GM23248 (cell line): ENCODE data around the gene NEDD4L. TPM values are rescaled to one million over a fixed set of nuclear protein-coding genes. Genes with fewer than 3 reads are reported as not detected.
A peak's percentile ranks its signal among the peaks of the same experiment; 100 is the strongest.

Experiments used
- DNase-seq: peaks from one replicate; pipeline ENCODE4 v3.0.0-alpha.2; 2015
- H2AFZ ChIP-seq: fragments of 200-600 bp; sonication (generic); 2 replicates; pipeline ENCODE4 v1.6.1; 2016; ENCODE audit warnings: antibody characterized with exemption
- H3F3A ChIP-seq: fragments of 200-600 bp; sonication (generic); 2 replicates; pipeline ENCODE4 v1.6.1; 2016; ENCODE audit warnings: mild to moderate bottlenecking, antibody characterized with exemption, mixed run types; ENCODE audit not compliant: insufficient read depth
- H3K27ac ChIP-seq: fragments of 200-600 bp; sonication (generic); 2 replicates; pipeline ENCODE4 v1.5.1; 2016; ENCODE audit warnings: mild to moderate bottlenecking
- H3K27me3 ChIP-seq: fragments of 200-600 bp; sonication (generic); replicated peaks from 2 replicates; pipeline ENCODE4 v1.6.1; 2016; ENCODE audit warnings: mild to moderate bottlenecking; ENCODE audit not compliant: insufficient read depth
- H3K36me3 ChIP-seq: fragments of 200-600 bp; sonication (generic); 2 replicates; pipeline ENCODE4 v1.6.1; 2016; ENCODE audit warnings: low read depth, mild to moderate bottlenecking
- H3K4me1 ChIP-seq: fragments of 200-600 bp; sonication (generic); 2 replicates; pipeline ENCODE4 v1.6.1; 2016; ENCODE audit warnings: mild to moderate bottlenecking; ENCODE audit not compliant: insufficient read depth
- H3K4me2 ChIP-seq: fragments of 200-600 bp; sonication (generic); one replicate; pipeline ENCODE4 v1.6.1; 2016; ENCODE audit warnings: mild to moderate bottlenecking; ENCODE audit not compliant: unreplicated experiment
- H3K4me3 ChIP-seq: fragments of 200-600 bp; sonication (generic); 2 replicates; pipeline ENCODE4 v1.5.1; 2016; ENCODE audit warnings: mild to moderate bottlenecking
- H3K79me2 ChIP-seq: fragments of 200-600 bp; sonication (generic); 2 replicates; pipeline ENCODE4 v1.6.1; 2016; ENCODE audit warnings: mild to moderate bottlenecking; ENCODE audit not compliant: insufficient read depth
- H3K9ac ChIP-seq: fragments of 200-600 bp; sonication (generic); 2 replicates; pipeline ENCODE4 v1.6.1; 2016; ENCODE audit warnings: mild to moderate bottlenecking
- H3K9me2 ChIP-seq: fragments of 200-600 bp; sonication (generic); 2 replicates; pipeline ENCODE4 v1.6.1; 2016; ENCODE audit warnings: mixed run types, mild to moderate bottlenecking, moderate library complexity; ENCODE audit not compliant: insufficient read depth
- H3K9me3 ChIP-seq: fragments of 200-600 bp; sonication (generic); one replicate; pipeline ENCODE4 v1.6.1; 2017; ENCODE audit warnings: low read depth
- H4K20me1 ChIP-seq: fragments of 200-600 bp; sonication (generic); 2 replicates; pipeline ENCODE4 v1.6.0; 2016; ENCODE audit not compliant: insufficient read depth
- EZH2 ChIP-seq: fragments of 200-600 bp; sonication (generic); IDR thresholded peaks from 2 replicates; pipeline ENCODE4 v1.6.1; 2018; ENCODE audit warnings: antibody characterized with exemption, mild to moderate bottlenecking; ENCODE audit not compliant: insufficient read depth, poor library complexity, severe bottlenecking
- EZH2phosphoT487 ChIP-seq: fragments of 200-600 bp; sonication (generic); IDR thresholded peaks from 2 replicates; pipeline ENCODE4 v1.6.1; 2018; ENCODE audit warnings: antibody characterized with exemption, moderate library complexity, mild to moderate bottlenecking, low read depth; ENCODE audit not compliant: insufficient read depth
- WGBS, 2 experiments: methylation state at CpG; one replicate each; pipeline ENCODE4 v1.1.6; 2015 to 2017; ENCODE audit warnings: low lambda C conversion rate in 2 of 2, low coverage in 1 of 2; ENCODE audit errors: missing lambda C conversion rate in 2 of 2; 5-methylcytosine and 5-hydroxymethylcytosine counted together
- in situ Hi-C: fragments of 300-500 bp; cut with MboI; formaldehyde crosslinking; loops from 2 replicates; pipeline ENCODE4 v1.15.0; 2020
- polyA plus RNA-seq: library from polyadenylated mRNA; unstranded; fragments of >200 nt; fragmentation: Nextera tagmentation; extraction: Ambion mirVana; gene quantifications from 2 replicates; pipeline ENCODE4 v1.2.1, GENCODE V29; 2016
- total RNA-seq: library from RNA; depleted of rRNA; stranded (reverse); fragments of >200 nt; shearing (Covaris generic); gene quantifications from 2 replicates; pipeline ENCODE4 v1.2.3, GENCODE V29; 2014

NEDD4L gene
- total and polyA plus RNA-seq, 2 experiments from 2014 or later: 3.7 to 6.1 TPM

GRCh38 chr18:58174285-58174684 is 130.3 kb downstream of the NEDD4L start:
- Histone ChIP-seq H3F3A (no peaks in the 10 kb centered on the region), H3K36me3 (no peaks in the 10 kb centered on the region), H3K79me2 (no peaks in the 10 kb centered on the region), H3K4me2 (no peak overlapping the region), H3K4me1 (peaks cover 14% of the 10 kb centered on the region), H3K27ac (no peak overlapping the region), H3K9ac (no peak overlapping the region), H2AFZ (no peak overlapping the region), H4K20me1 (no peaks in the 10 kb centered on the region), H3K9me2 (no peaks in the 10 kb centered on the region), H3K4me3 (no peak overlapping the region), H3K9me3 (no peaks in the 10 kb centered on the region), H3K27me3 (no peaks in the 10 kb centered on the region)
- TF ChIP-seq EZH2phosphoT487 (no peak), EZH2 (no peak)
- no peak for DNase-seq
- 82 to 88% methylated on average over 12 of the region's 12 CpGs for WGBS, 2 experiments
- in situ Hi-C loops: loop anchor here (10.0 kb wide), 1 partner anchor 151 kb away; no protein-coding TSS in a partner anchor

- H3F3A ChIP-seq: no peaks in the 10 kb centered on the region
Measured at GRCh38 chr18:58175122-58175785, 131.2 kb downstream of the NEDD4L start.

GRCh38 chr18:58175786-58176176 is 131.8 kb downstream of the NEDD4L start:
- no peak overlapping the region for H3K27ac ChIP-seq
- no peaks in the 10 kb centered on the region for H3K27me3 ChIP-seq
- H3K4me2 ChIP-seq: no peak overlapping the region
- H2AFZ ChIP-seq: no peak overlapping the region
- no peak overlapping the region for H3K4me3 ChIP-seq
- WGBS, 2 experiments: 94 to 95% methylated on average over 5 of the region's 5 CpGs
- no peak overlapping the region for H3K9ac ChIP-seq
- H3K9me2 ChIP-seq: no peaks in the 10 kb centered on the region
- no peaks in the 10 kb centered on the region for H3F3A ChIP-seq
- TF ChIP-seq EZH2 (no peak), EZH2phosphoT487 (no peak)
- no peak for DNase-seq
- no peaks in the 10 kb centered on the region for H3K79me2 ChIP-seq
- no peaks in the 10 kb centered on the region for H3K36me3 ChIP-seq
- peaks cover 14% of the 10 kb centered on the region for H3K4me1 ChIP-seq
- in situ Hi-C loops: loop anchor here (10.0 kb wide), 1 partner anchor 149 kb away; no protein-coding TSS in a partner anchor
- no peaks in the 10 kb centered on the region for H3K9me3 ChIP-seq
- no peaks in the 10 kb centered on the region for H4K20me1 ChIP-seq

More at GRCh38 chr18:58175122-58175785, 131.2 kb downstream of the NEDD4L start:
- Histone ChIP-seq H4K20me1 (no peaks in the 10 kb centered on the region), H3K9me3 (no peaks in the 10 kb centered on the region), H3K27ac (no peak overlapping the region), H2AFZ (no peak overlapping the region), H3K27me3 (no peaks in the 10 kb centered on the region), H3K4me2 (no peak overlapping the region), H3K36me3 (no peaks in the 10 kb centered on the region), H3K9ac (no peak overlapping the region), H3K4me3 (no peak overlapping the region), H3K9me2 (no peaks in the 10 kb centered on the region), H3K79me2 (no peaks in the 10 kb centered on the region), H3K4me1 (peaks cover 14% of the 10 kb centered on the region)
- in situ Hi-C loops: loop anchor here (10.0 kb wide), 1 partner anchor 150 kb away; no protein-coding TSS in a partner anchor
- TF ChIP-seq EZH2phosphoT487 (no peak), EZH2 (no peak)
- DNase-seq: no peak
- WGBS, 2 experiments: 80 to 85% methylated on average over 10 of the region's 10 CpGs

GRCh38 chr18:58177004-58177717 is 133.1 kb downstream of the NEDD4L start:
- no peaks in the 10 kb centered on the region for H3K9me2 ChIP-seq
- no peaks in the 10 kb centered on the region for H3F3A ChIP-seq
- in situ Hi-C loops: loop anchor here (10.0 kb wide), 1 partner anchor 148 kb away; no protein-coding TSS in a partner anchor
- no peaks in the 10 kb centered on the region for H3K79me2 ChIP-seq
- H3K27me3 ChIP-seq: no peaks in the 10 kb centered on the region
- peak overlapping the region; percentile 75 for H2AFZ ChIP-seq
- H3K36me3 ChIP-seq: no peaks in the 10 kb centered on the region
- WGBS, 2 experiments: 34 to 35% methylated on average over 12 of the region's 12 CpGs
- peak overlapping the region; percentile 47 for H3K4me2 ChIP-seq
- peak; percentile 91 for DNase-seq
- peak overlapping the region; percentile 32 for H3K9ac ChIP-seq
- H4K20me1 ChIP-seq: no peaks in the 10 kb centered on the region
- H3K4me3 ChIP-seq: peak overlapping the region; percentile 22; the same call in 1 of the 2 replicates
- peaks cover 14% of the 10 kb centered on the region for H3K4me1 ChIP-seq
- peak overlapping the region; percentile 41 for H3K27ac ChIP-seq
- TF ChIP-seq EZH2 (no peak), EZH2phosphoT487 (no peak)
- H3K9me3 ChIP-seq: no peaks in the 10 kb centered on the region
